ENCODE results near the gene HLX. TPM values are rescaled to one million over a fixed set of nuclear protein-coding genes. Genes with fewer than 3 reads are reported as not detected.

HLX gene
- total and polyA plus RNA-seq, 9 of the 15 experiments (the other 6 are each of a cell fraction or from before 2014, with no cell fraction given): 0.10 to 3.0 (median 1.6) TPM

DNA sequence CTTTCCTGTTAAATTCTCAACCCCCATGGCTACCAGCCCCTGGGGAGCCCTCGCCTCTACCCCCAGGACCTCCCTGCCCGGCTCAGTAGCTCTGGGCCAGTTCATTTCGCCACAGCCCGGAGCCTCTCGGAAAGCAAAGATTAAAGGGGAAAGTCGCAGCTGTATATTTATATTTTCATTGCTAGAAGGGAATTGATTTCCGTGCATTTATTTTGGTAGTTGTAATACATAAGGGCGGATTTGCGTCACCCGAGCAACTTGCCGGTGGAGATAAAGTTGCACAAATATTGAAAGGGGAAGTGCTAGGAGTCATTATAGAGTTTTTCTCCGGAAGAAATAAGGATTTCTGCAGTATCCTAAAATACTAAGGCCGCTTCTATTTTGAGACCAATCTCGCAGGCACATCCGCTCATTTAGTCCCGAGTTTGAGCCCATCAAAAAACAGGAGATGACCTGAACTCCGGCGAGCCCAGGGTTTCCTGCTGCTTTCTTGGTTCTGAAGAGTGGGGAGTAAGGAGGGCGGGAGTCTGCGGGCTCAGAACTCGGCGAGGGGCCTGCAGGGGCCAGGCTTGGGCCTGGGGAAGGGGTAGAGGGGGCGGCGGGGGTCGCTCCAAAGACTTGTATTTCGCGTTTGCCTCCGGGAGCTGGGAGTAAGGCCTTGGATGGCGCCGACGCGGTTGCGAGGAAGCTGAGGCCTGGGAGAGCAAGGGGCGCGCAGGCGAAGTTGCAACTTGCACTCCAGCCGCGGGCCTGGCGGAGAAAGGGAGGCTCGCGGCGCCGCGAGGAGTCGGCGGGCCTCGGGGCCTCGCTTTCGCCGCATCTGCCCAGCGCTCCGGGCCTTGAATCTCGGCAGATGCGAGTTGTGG lies 2.5 kb upstream of the HLX start (continued):
- TF ChIP-seq, protein P1, sequence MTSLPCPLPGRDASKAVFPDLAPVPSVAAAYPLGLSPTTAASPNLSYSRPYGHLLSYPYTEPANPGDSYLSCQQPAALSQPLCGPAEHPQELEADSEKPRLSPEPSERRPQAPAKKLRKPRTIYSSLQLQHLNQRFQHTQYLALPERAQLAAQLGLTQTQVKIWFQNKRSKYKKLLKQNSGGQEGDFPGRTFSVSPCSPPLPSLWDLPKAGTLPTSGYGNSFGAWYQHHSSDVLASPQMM (CRISPR knock-in tag; IDR thresholded peaks at IDR 0.05): no peak
- TF ChIP-seq KDM1A (IDR thresholded peaks at IDR 0.05) (no peak), PHF20 (IDR thresholded peaks at IDR 0.05; ENCODE audit: partially characterized antibody) (no peak), RUNX1 (IDR thresholded peaks at IDR 0.05; ENCODE audit: low read depth) (no peak), HDAC8 (tag; IDR thresholded peaks at IDR 0.05) (no peak), ZNF184 (CRISPR knock-in tag; IDR thresholded peaks at IDR 0.05) (no peak), GTF2F1 (IDR thresholded peaks at IDR 0.05; ENCODE audit: low read depth, low read length) (no peak), SPI1 (IDR thresholded peaks at IDR 0.05; ENCODE audit: borderline replicate concordance, low read depth, low read length) (peak; percentile 64; the same call in 1 of the 2 replicates), ARID4B (CRISPR knock-in tag; IDR thresholded peaks at IDR 0.05) (no peak), CREM (IDR thresholded peaks at IDR 0.05; ENCODE audit: low read depth) (0 out of 2 replicates have a peak, but pooled peaks have one; percentile 23), HLTF (IDR thresholded peaks at IDR 0.05) (no peak), FUS (optimal IDR thresholded peaks at IDR 0.05; ENCODE audit: low read depth, low read length) (no peak), NFIX (CRISPR knock-in tag; IDR thresholded peaks at IDR 0.05; ENCODE audit: low read depth) (no peak), MAFF (IDR thresholded peaks at IDR 0.05; ENCODE audit: low read length) (no peak), COPS2 (conservative IDR thresholded peaks at IDR 0.05) (no peak), ATF1 (CRISPR knock-in tag; IDR thresholded peaks at IDR 0.05) (no peak), ATF1 (tag; IDR thresholded peaks at IDR 0.05) (no peak), POLR2G (IDR thresholded peaks at IDR 0.05; ENCODE audit: low read depth, low read length) (no peak), CEBPG (CRISPR knock-in tag; IDR thresholded peaks at IDR 0.05) (no peak), CEBPG (tag; conservative IDR thresholded peaks at IDR 0.05 in 1 of 2, IDR thresholded peaks at IDR 0.05 in 1 of 2) (no peak)
- TF ChIP-seq, protein P2, sequence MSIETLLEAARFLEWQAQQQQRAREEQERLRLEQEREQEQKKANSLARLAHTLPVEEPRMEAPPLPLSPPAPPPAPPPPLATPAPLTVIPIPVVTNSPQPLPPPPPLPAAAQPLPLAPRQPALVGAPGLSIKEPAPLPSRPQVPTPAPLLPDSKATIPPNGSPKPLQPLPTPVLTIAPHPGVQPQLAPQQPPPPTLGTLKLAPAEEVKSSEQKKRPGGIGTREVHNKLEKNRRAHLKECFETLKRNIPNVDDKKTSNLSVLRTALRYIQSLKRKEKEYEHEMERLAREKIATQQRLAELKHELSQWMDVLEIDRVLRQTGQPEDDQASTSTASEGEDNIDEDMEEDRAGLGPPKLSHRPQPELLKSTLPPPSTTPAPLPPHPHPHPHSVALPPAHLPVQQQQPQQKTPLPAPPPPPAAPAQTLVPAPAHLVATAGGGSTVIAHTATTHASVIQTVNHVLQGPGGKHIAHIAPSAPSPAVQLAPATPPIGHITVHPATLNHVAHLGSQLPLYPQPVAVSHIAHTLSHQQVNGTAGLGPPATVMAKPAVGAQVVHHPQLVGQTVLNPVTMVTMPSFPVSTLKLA (conservative IDR thresholded peaks at IDR 0.05): no peak

All from K562 (cell line).